ENCODE measurements around the gene CFAP119.

Gene CFAP119

DNA sequence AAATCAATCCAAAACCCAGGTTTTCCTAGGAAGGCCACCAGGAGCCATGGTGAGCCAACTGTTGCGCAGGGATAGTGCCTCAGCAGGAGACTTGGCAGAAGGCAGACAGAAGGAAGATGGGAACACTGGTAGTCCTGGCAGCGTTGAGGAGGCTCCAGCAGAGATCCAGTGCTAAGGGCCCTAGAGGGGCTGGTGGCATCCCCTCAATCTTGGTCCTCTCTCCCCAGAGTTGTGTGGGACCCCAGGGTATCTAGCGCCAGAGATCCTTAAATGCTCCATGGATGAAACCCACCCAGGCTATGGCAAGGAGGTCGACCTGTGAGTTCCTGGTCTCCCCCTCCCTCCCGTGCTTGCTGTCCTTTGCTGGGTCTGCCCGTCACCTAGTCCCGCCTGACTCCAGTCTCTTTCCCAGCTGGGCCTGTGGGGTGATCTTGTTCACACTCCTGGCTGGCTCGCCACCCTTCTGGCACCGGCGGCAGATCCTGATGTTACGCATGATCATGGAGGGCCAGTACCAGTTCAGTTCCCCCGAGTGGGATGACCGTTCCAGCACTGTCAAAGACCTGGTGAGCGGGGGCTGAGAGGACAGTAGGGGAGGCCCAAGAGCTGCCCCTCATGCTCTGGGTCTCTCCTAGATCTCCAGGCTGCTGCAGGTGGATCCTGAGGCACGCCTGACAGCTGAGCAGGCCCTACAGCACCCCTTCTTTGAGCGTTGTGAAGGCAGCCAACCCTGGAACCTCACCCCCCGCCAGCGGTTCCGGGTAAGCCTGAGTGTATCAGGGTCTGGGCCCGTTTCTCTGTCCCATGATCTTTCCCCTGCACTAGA is 5.7 kb downstream of the CFAP119 start:
- H3K4me3 ChIP-seq (ENCODE audit: low read depth, low read length): no peak overlapping the region
- TF ChIP-seq, protein P1, sequence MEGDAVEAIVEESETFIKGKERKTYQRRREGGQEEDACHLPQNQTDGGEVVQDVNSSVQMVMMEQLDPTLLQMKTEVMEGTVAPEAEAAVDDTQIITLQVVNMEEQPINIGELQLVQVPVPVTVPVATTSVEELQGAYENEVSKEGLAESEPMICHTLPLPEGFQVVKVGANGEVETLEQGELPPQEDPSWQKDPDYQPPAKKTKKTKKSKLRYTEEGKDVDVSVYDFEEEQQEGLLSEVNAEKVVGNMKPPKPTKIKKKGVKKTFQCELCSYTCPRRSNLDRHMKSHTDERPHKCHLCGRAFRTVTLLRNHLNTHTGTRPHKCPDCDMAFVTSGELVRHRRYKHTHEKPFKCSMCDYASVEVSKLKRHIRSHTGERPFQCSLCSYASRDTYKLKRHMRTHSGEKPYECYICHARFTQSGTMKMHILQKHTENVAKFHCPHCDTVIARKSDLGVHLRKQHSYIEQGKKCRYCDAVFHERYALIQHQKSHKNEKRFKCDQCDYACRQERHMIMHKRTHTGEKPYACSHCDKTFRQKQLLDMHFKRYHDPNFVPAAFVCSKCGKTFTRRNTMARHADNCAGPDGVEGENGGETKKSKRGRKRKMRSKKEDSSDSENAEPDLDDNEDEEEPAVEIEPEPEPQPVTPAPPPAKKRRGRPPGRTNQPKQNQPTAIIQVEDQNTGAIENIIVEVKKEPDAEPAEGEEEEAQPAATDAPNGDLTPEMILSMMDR (IDR thresholded peaks at IDR 0.05; ENCODE audit: low read depth, low read length): no peak
- no peak for TF ChIP-seq POLR2A (IDR thresholded peaks at IDR 0.05; ENCODE audit: extremely low read depth, insufficient read length)
- no peak for TF ChIP-seq MYC (IDR thresholded peaks at IDR 0.05; ENCODE audit: low read depth, low read length)
- TF ChIP-seq, protein P2, sequence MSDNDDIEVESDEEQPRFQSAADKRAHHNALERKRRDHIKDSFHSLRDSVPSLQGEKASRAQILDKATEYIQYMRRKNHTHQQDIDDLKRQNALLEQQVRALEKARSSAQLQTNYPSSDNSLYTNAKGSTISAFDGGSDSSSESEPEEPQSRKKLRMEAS (IDR thresholded peaks at IDR 0.05; ENCODE audit: low read depth, low read length): no peak
- DNase-seq (ENCODE audit: low read depth): no peak

DNA sequence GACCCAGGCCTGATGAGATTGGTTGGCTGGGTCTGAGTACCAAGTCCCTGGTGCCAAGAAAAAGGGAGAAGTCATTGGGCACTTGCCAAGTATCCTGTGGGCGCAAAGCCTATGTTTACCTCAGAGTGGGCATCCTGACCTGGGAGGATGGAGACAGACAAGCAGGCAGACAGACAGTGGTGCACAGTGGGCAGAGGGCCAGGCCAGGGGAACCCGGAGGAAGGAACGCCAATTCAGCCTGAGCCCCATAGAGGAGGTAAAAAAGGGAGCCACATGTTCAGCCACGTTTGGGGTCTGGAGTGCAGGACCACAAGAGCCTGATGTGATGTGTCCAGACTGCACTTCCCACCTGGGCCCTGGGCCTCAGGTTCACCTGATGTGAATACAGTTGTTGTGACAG is 8.3 kb downstream of the CFAP119 start:
- DNase-seq (ENCODE audit: low read depth): no peak
- H3K4me3 ChIP-seq (ENCODE audit: low read depth, low read length): no peak overlapping the region
- TF ChIP-seq POLR2A (IDR thresholded peaks at IDR 0.05; ENCODE audit: extremely low read depth, insufficient read length) (no peak), MYC (IDR thresholded peaks at IDR 0.05; ENCODE audit: low read depth, low read length) (no peak)

DNA sequence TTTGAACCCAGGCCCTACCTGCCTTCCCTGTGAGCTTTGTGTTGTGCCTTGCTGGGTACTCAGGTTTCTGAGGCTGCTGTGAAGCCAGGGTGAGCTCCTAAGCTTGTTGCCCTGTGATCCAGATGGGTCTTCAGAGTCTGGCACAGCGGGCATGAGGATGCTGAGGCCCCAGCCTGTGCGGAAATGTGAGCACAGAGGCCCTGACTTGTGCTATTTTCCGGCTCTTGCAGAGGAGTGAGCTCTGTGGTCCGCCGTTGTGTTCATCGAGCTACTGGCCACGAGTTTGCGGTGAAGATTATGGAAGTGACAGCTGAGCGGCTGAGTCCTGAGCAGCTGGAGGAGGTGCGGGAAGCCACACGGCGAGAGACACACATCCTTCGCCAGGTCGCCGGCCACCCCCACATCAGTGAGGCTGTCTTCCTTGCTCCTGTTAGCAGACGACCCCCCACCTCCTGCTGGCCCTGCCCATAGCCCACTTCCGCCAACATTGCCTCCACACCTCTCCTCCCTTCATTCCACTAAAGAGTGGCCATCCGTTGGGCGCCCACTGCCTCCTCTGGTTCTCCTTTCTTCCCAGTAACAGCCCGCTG is 10.9 kb downstream of the CFAP119 start:
- TF ChIP-seq POLR2A (IDR thresholded peaks at IDR 0.05; ENCODE audit: extremely low read depth, insufficient read length) (no peak), MYC (IDR thresholded peaks at IDR 0.05; ENCODE audit: low read depth, low read length) (no peak)
- TF ChIP-seq, protein P1 (IDR thresholded peaks at IDR 0.05; ENCODE audit: low read depth, low read length): no peak
- TF ChIP-seq, protein P2 (IDR thresholded peaks at IDR 0.05; ENCODE audit: low read depth, low read length): no peak
- no peak for DNase-seq (ENCODE audit: low read depth)
- H3K4me3 ChIP-seq (ENCODE audit: low read depth, low read length): no peak overlapping the region

DNA sequence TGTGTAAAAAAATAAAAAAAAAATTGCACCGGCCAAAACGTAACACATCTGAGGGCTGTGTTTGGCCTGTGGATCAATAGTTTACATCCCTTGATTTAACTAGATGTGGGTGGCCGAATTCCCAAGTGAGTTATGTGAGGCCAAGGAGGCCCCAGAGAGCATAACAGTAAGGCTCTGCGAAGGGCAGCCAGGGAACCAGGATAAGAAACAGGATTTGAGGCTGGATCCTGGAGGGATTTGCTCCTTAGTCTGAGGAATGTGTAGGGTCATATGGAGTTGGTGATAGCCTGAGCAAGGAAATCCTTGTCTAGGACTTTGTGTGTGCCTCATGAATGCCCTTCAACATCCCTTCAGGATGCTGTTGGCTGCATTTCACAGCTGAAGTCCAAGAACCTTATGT is 11.7 kb downstream of the CFAP119 start:
- TF ChIP-seq, protein P1 (IDR thresholded peaks at IDR 0.05; ENCODE audit: low read depth, low read length): no peak
- TF ChIP-seq POLR2A (IDR thresholded peaks at IDR 0.05; ENCODE audit: extremely low read depth, insufficient read length): no peak
- no peak for TF ChIP-seq MYC (IDR thresholded peaks at IDR 0.05; ENCODE audit: low read depth, low read length)
- TF ChIP-seq, protein P2 (IDR thresholded peaks at IDR 0.05; ENCODE audit: low read depth, low read length): no peak
- peak overlapping the region; percentile 50 for H3K4me3 ChIP-seq (ENCODE audit: low read depth, low read length)
- no peak for DNase-seq (ENCODE audit: low read depth)

DNA sequence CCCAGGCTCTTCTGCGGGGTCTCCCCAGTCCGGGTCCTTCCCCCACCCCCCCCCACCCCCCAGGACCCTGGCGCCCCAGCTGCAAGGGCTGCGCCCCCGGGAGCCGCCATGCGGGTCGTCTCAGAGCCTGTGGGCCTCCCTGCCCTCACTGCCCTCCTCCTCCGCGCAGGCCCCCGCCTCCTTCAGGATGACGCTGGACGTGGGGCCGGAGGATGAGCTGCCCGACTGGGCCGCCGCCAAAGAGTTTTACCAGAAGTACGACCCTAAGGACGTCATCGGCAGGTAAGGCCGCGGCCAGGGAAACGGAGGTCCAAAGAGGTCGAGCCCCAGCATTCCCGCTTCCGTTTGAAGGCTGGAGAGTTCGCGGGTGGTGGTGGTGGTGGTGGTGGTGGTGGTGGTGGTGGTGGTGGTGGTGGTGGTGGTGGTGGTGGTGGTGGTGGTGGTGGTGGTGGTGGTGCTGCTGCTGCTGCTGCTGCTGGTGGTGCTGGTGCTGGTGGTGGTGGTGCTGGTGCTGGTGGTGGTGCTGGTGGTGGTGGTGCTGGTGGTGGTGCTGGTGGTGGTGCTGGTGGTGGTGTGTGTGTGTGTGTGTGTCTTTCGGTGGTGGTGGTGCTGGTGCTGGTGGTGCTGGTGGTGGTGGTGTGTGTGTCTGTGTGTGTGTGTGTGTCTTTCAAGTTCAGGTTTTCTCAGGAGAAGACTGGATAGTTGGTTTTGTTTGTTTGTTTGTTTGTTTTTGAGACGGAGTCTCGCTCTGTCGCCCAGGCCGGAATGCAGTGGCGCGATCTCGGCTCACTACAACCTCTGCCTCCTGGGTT is 13.0 kb downstream of the CFAP119 start:
- H3K4me3 ChIP-seq (ENCODE audit: low read depth, low read length): peak overlapping the region; percentile 74
- TF ChIP-seq, protein P1 (IDR thresholded peaks at IDR 0.05; ENCODE audit: low read depth, low read length): no peak
- DNase-seq (ENCODE audit: low read depth): peak; percentile 53

All from NB4 (cell line).